GM12878 (cell line): ENCODE data around the gene MIAT. TPM values are rescaled to one million over a fixed set of nuclear protein-coding genes. Genes with fewer than 3 reads are reported as not detected.

Experiments
- ATF7 ChIP-seq: fragments of 450-650 bp; IDR thresholded peaks from 2 replicates; pipeline ENCODE4 v1.6.1; 2016; ENCODE audit warnings: low read depth, mild to moderate bottlenecking
- BCLAF1 ChIP-seq: fragments of 450-650 bp; IDR thresholded peaks from 2 replicates; pipeline ENCODE4 v1.6.1; 2017; ENCODE audit warnings: antibody characterized with exemption, mild to moderate bottlenecking, moderate library complexity
- CBFB ChIP-seq: IDR thresholded peaks from 2 replicates; pipeline ENCODE4 v1.6.1; 2016; ENCODE audit warnings: antibody characterized with exemption, low read depth
- CEBPB ChIP-seq, 2 experiments: fragments of 150-350 bp in 1 of 2; IDR thresholded peaks; 2 replicates each; pipeline ENCODE4 v1.6.1; 2012 to 2014; ENCODE audit warnings: low read depth in 2 of 2, low read length in 2 of 2, borderline replicate concordance in 1 of 2, inconsistent platforms in 1 of 2
- CHD4 ChIP-seq: fragments of 200-600 bp; sonication (generic); IDR thresholded peaks from 2 replicates; pipeline ENCODE4 v1.6.1; 2016; ENCODE audit warnings: mild to moderate bottlenecking
- EGR1 ChIP-seq, 2 experiments: IDR thresholded peaks; 1 replicate in 1 of 2; 2 replicates in 1 of 2; pipeline ENCODE4 v1.6.1; 2011 to 2012; ENCODE audit warnings: low read depth in 2 of 2, low read length in 2 of 2, borderline replicate concordance in 1 of 2, mild to moderate bottlenecking in 1 of 2, moderate library complexity in 1 of 2
- FOXM1 ChIP-seq: IDR thresholded peaks from 2 replicates; pipeline ENCODE4 v1.6.1; 2012; ENCODE audit warnings: low read depth, mild to moderate bottlenecking, inconsistent platforms, low read length, moderate library complexity
- GABPA ChIP-seq: IDR thresholded peaks from 2 replicates; pipeline ENCODE4 v1.6.1; 2014; ENCODE audit warnings: antibody characterized with exemption, low read depth, mild to moderate bottlenecking, inconsistent platforms
- HDAC6 ChIP-seq: fragments of 200-600 bp; sonication (generic); IDR thresholded peaks from one replicate; pipeline ENCODE4 v1.8.0; 2017; ENCODE audit warnings: antibody characterized with exemption; ENCODE audit not compliant: unreplicated experiment
- MYB ChIP-seq: fragments of 150-350 bp; IDR thresholded peaks from 2 replicates; pipeline ENCODE4 v1.6.1; 2014; ENCODE audit warnings: mild to moderate bottlenecking, low read depth, low read length, borderline replicate concordance
- NBN ChIP-seq: fragments of 450-650 bp; IDR thresholded peaks from 2 replicates; pipeline ENCODE4 v1.6.1; 2016
- NFYB ChIP-seq: IDR thresholded peaks from 2 replicates; pipeline ENCODE4 v1.6.1; 2011; ENCODE audit warnings: low read depth, mild to moderate bottlenecking, low read length, improper control_type of control experiment, moderate library complexity; ENCODE audit not compliant: insufficient read depth
- PKNOX1 ChIP-seq: fragments of 450-650 bp; IDR thresholded peaks from 2 replicates; pipeline ENCODE4 v1.6.1; 2016; ENCODE audit warnings: mild to moderate bottlenecking
- POLR2A ChIP-seq: IDR thresholded peaks from 2 replicates; pipeline ENCODE4 v1.6.1; 2011; ENCODE audit warnings: low read depth, mild to moderate bottlenecking, low read length
- RBBP5 ChIP-seq: fragments of 200-600 bp; sonication (generic); conservative IDR thresholded peaks from 2 replicates; pipeline ENCODE4 v1.6.1; 2016
- SMAD5 ChIP-seq: IDR thresholded peaks from 2 replicates; pipeline ENCODE4 v1.6.1; 2016; ENCODE audit warnings: antibody characterized with exemption, low read depth
- SP1 ChIP-seq: IDR thresholded peaks from one replicate; pipeline ENCODE4 v1.6.1; 2011; ENCODE audit warnings: low read depth, low read length
- SREBF2 ChIP-seq: IDR thresholded peaks from 2 replicates; pipeline ENCODE4 v1.6.1; 2012; ENCODE audit warnings: mild to moderate bottlenecking, low read length
- USF2 ChIP-seq: IDR thresholded peaks from 2 replicates; pipeline ENCODE4 v1.6.1; 2011; ENCODE audit warnings: low read depth, low read length, improper control_type of control experiment, borderline replicate concordance
- YY1 ChIP-seq: IDR thresholded peaks from 2 replicates; pipeline ENCODE4 v1.6.1; 2011; ENCODE audit warnings: low read depth, mild to moderate bottlenecking, low read length
- ZBTB40 ChIP-seq: fragments of 450-650 bp; IDR thresholded peaks from 2 replicates; pipeline ENCODE4 v1.6.1; 2016; ENCODE audit warnings: mild to moderate bottlenecking, moderate library complexity, borderline replicate concordance
- ZNF274 ChIP-seq: IDR thresholded peaks from one replicate; pipeline ENCODE4 v1.8.0; 2011; ENCODE audit not compliant: insufficient read length, insufficient read depth
- polyA plus RNA-seq, 11 experiments: library from polyadenylated mRNA; depleted of rRNA in 4 of 11; unstranded in 6 of 11; stranded (reverse) in 5 of 11; fragments of >200 nt; fragmentation: Nextera tagmentation in 4 of 11; fragmentation: Illumina TruSeq in 1 of 11; extraction: Ambion mirVana in 4 of 11; extraction: Trizol in 1 of 11; gene quantifications; 1 replicate in 1 of 11; 2 replicates in 10 of 11; pipeline versions ENCODE4 v1.2.1 to v1.2.3, GENCODE V29; 2011 to 2016; ENCODE audit warnings: inconsistent platforms in 2 of 11, missing spikeins in 2 of 11, low read depth in 1 of 11
- total RNA-seq, 4 experiments: library from RNA; depleted of rRNA in 3 of 4; stranded (reverse); fragments of >200 nt in 3 of 4; fragmentation: Illumina TruSeq in 1 of 4; extraction: Trizol in 1 of 4; gene quantifications; 2 replicates each; pipeline versions ENCODE4 v1.2.1 to v1.2.3, GENCODE V29; 2013 to 2021

Gene MIAT
- total and polyA plus RNA-seq, 10 of the 15 experiments (the other 5 are each of a cell fraction or from before 2014, with no cell fraction given), result 0.39 to 13.7 (median 4.6) TPM

GRCh38 chr22:26711205-26711963, 54.0 kb downstream of the MIAT start (continued):
- TF ChIP-seq ZBTB40 (no peak), RBBP5 (no peak), CHD4 (no peak), SMAD5 (peak; percentile 74; the same call in 1 of the 2 replicates), ZNF274 (no peak), GABPA (peak; percentile 38; the same call in 1 of the 2 replicates), HDAC6 (no peak), SREBF2 (no peak), NFYB (peak; percentile 69), NBN (no peak), CBFB (peak; percentile 23; the same call in 1 of the 2 replicates), USF2 (no peak), ATF7 (no peak), SP1 (peak; percentile 5), PKNOX1 (peak; percentile 53; the same call in 1 of the 2 replicates), YY1 (peak; percentile 57; the same call in 1 of the 2 replicates), EGR1 (IDR thresholded peaks at IDR 0.05; ENCODE audit: borderline replicate concordance in 1 of 2, low read depth in 2 of 2, low read length in 2 of 2) (no peak), BCLAF1 (no peak), MYB (no peak), POLR2A (peak; percentile 87), CEBPB (IDR thresholded peaks at IDR 0.05; ENCODE audit: borderline replicate concordance in 1 of 2, low read depth in 2 of 2, low read length in 2 of 2) (no peak), FOXM1 (no peak)
